ENCODE results near the gene TRAT1.
"Not testable (repeated sequence)": the region's sequence is repeated elsewhere in the genome, so short reads cannot be mapped to it uniquely, and the experiment has no call there.

Gene TRAT1

GRCh38 chr3:108822123-108822897 is at the start of gene TRAT1:
TRAT1 (plus strand) TSS chr3:108822786; CDS start chr3:108822928, 142 bp downstream.
- no peak for DNase-seq (ENCODE audit: low read depth in 2 of 2)

GRCh38 chr3:108775649-108776048 is 46.9 kb upstream of the TRAT1 start:
- DNase-seq (ENCODE audit: low read depth in 2 of 2): no peak

- DNase-seq (ENCODE audit: low read depth in 2 of 2): no peak
Observed at GRCh38 chr3:108779496-108779895, 43.1 kb upstream of the TRAT1 start.

GRCh38 chr3:108780235-108780634 is 42.4 kb upstream of the TRAT1 start:
- peak in 1 of 2 donors; percentile 1 for DNase-seq (ENCODE audit: low read depth in 2 of 2)

GRCh38 chr3:108791473-108791872 is 31.1 kb upstream of the TRAT1 start:
- DNase-seq (ENCODE audit: low read depth in 2 of 2): no peak

GRCh38 chr3:108804437-108804836 is 18.1 kb upstream of the TRAT1 start:
- DNase-seq (ENCODE audit: low read depth in 2 of 2): no peak

- no peak for DNase-seq (ENCODE audit: low read depth in 2 of 2)
Observed at GRCh38 chr3:108804966-108805365, 17.6 kb upstream of the TRAT1 start.

- no peak for DNase-seq (ENCODE audit: low read depth in 2 of 2)
Observed at GRCh38 chr3:108806316-108806715, 16.3 kb upstream of the TRAT1 start.

- DNase-seq (ENCODE audit: low read depth in 2 of 2): peak; percentile 24 to 30
Observed at GRCh38 chr3:108818404-108818803, 4.2 kb upstream of the TRAT1 start.

- DNase-seq (ENCODE audit: low read depth in 2 of 2): no peak
Observed at GRCh38 chr3:108820586-108820985, 2.0 kb upstream of the TRAT1 start.

GRCh38 chr3:108823227-108823626 is 641 bp downstream of the TRAT1 start:
- no peak for DNase-seq (ENCODE audit: low read depth in 2 of 2)

GRCh38 chr3:108823803-108824202 is 1.2 kb downstream of the TRAT1 start:
- not testable (repeated sequence) for DNase-seq (ENCODE audit: low read depth in 2 of 2)

- no peak for DNase-seq (ENCODE audit: low read depth in 2 of 2)
Observed at GRCh38 chr3:108826309-108827187, 4.0 kb downstream of the TRAT1 start.

GRCh38 chr3:108830381-108830780 is 7.8 kb downstream of the TRAT1 start:
- no peak for DNase-seq (ENCODE audit: low read depth in 2 of 2)

GRCh38 chr3:108830991-108831614 is 8.5 kb downstream of the TRAT1 start:
- no peak for DNase-seq (ENCODE audit: low read depth in 2 of 2)

GRCh38 chr3:108833611-108834010 is 11.0 kb downstream of the TRAT1 start:
- no peak for DNase-seq (ENCODE audit: low read depth in 2 of 2)

- no peak for DNase-seq (ENCODE audit: low read depth in 2 of 2)
Observed at GRCh38 chr3:108834551-108834950, 12.0 kb downstream of the TRAT1 start.

GRCh38 chr3:108835101-108835500 is 12.5 kb downstream of the TRAT1 start:
- peak in 1 of 2 donors; percentile 31 for DNase-seq (ENCODE audit: low read depth in 2 of 2)

- DNase-seq (ENCODE audit: low read depth in 2 of 2): peak; percentile 18 to 38
Observed at GRCh38 chr3:108838436-108838835, 15.8 kb downstream of the TRAT1 start.

- no peak for DNase-seq (ENCODE audit: low read depth in 2 of 2)
Observed at GRCh38 chr3:108845709-108846293, 23.2 kb downstream of the TRAT1 start.

GRCh38 chr3:108847187-108847586 is 24.6 kb downstream of the TRAT1 start:
- no peak for DNase-seq (ENCODE audit: low read depth in 2 of 2)

GRCh38 chr3:108849075-108849474 is 26.5 kb downstream of the TRAT1 start:
- DNase-seq (ENCODE audit: low read depth in 2 of 2): no peak

Data from activated CD4-positive, alpha-beta T cell treated with anti-CD3 and anti-CD28 coated beads for 24 hours (primary cell).